Natural killer cell (primary cell): ENCODE results near the gene FADS6. TPM values are rescaled to one million over a fixed set of nuclear protein-coding genes. Genes with fewer than 3 reads are reported as not detected.
A peak's percentile ranks its signal among the peaks of the same experiment; 100 is the strongest.

Experiments
- ATAC-seq, 3 donors: fragments of 150-1000 bp in 2 of 3; fragments of 200-7000 bp in 1 of 3; cut with Tn5 transposase; 1 replicate in 1 of 3; 2 replicates in 2 of 3; pipeline ENCODE4 v1.10.0; 2021; ENCODE audit warnings: mild to moderate bottlenecking in 2 of 3, moderate library complexity in 2 of 3
- DNase-seq, 2 donors: peaks; one replicate each; pipeline versions ENCODE4 v3.0.0 to v3.0.0-alpha.2; 2013 to 2021; ENCODE audit warnings: mixed read lengths in 1 of 2
- H3K27ac ChIP-seq: one replicate; pipeline ENCODE4 v1.5.1; 2013; ENCODE audit warnings: mild to moderate bottlenecking, low read length
- H3K27me3 ChIP-seq: one replicate; pipeline ENCODE4 v1.6.1; 2013; ENCODE audit warnings: low read length; ENCODE audit not compliant: control insufficient read depth, insufficient read depth
- H3K36me3 ChIP-seq: one replicate; pipeline ENCODE4 v1.6.1; 2013; ENCODE audit warnings: low read length; ENCODE audit not compliant: control insufficient read depth, insufficient read depth
- H3K4me1 ChIP-seq: one replicate; pipeline ENCODE4 v1.6.1; 2013; ENCODE audit warnings: low read length; ENCODE audit not compliant: control insufficient read depth, insufficient read depth
- H3K4me3 ChIP-seq: one replicate; pipeline ENCODE4 v1.5.1; 2013; ENCODE audit warnings: low read length
- H3K9me3 ChIP-seq: one replicate; pipeline ENCODE4 v1.6.1; 2013; ENCODE audit warnings: low read length; ENCODE audit not compliant: control insufficient read depth, insufficient read depth
- H3K27ac Mint-ChIP-seq, 2 donors: one replicate each; pipeline ENCODE4 v1.8.0; 2022; ENCODE audit warnings: mild to moderate bottlenecking in 2 of 2, mixed read lengths in 2 of 2, moderate library complexity in 1 of 2
- H3K27me3 Mint-ChIP-seq, 2 donors: one replicate each; pipeline ENCODE4 v1.8.0; 2022; ENCODE audit warnings: low read depth in 2 of 2, mixed read lengths in 2 of 2
- H3K36me3 Mint-ChIP-seq: one replicate; pipeline ENCODE4 v1.8.0; 2022; ENCODE audit warnings: mixed read lengths
- H3K4me1 Mint-ChIP-seq, 2 donors: one replicate each; pipeline ENCODE4 v1.8.0; 2022; ENCODE audit warnings: mixed read lengths in 2 of 2
- H3K4me3 Mint-ChIP-seq: one replicate; pipeline ENCODE4 v1.8.0; 2022; ENCODE audit warnings: mild to moderate bottlenecking, moderate library complexity, mixed read lengths
- H3K9me3 Mint-ChIP-seq, 2 donors: one replicate each; pipeline ENCODE4 v1.8.0; 2022; ENCODE audit warnings: mixed read lengths in 2 of 2
- WGBS: methylation state at CpG from one replicate; pipeline ENCODE4 v1.1.7; 2013; ENCODE audit warnings: missing lambda C conversion rate; ENCODE audit not compliant: insufficient coverage; 5-methylcytosine and 5-hydroxymethylcytosine counted together
- intact Hi-C: fragments of 100-400 bp; cut with micrococcal nuclease; formaldehyde crosslinking; loops from one replicate; pipeline ENCODE4 v1.14.2; 2022
- total RNA-seq, 4 donors: library from RNA; stranded (reverse); fragments of 120-200 nt in 1 of 4; gene quantifications; one replicate each; pipeline versions ENCODE4 v1.2.3 to v1.2.4, GENCODE V29; 2013 to 2022
- TF ChIP-seq, protein P1 (sequence below): fragments of 200-600 bp; IDR thresholded peaks from one replicate; pipeline ENCODE4 v1.8.0; 2022; ENCODE audit warnings: antibody characterized with exemption

Gene FADS6
- total RNA-seq, 3 donors from 2014 or later (not counting 1 experiment from before 2014, with no cell fraction given): not detected

DNA sequence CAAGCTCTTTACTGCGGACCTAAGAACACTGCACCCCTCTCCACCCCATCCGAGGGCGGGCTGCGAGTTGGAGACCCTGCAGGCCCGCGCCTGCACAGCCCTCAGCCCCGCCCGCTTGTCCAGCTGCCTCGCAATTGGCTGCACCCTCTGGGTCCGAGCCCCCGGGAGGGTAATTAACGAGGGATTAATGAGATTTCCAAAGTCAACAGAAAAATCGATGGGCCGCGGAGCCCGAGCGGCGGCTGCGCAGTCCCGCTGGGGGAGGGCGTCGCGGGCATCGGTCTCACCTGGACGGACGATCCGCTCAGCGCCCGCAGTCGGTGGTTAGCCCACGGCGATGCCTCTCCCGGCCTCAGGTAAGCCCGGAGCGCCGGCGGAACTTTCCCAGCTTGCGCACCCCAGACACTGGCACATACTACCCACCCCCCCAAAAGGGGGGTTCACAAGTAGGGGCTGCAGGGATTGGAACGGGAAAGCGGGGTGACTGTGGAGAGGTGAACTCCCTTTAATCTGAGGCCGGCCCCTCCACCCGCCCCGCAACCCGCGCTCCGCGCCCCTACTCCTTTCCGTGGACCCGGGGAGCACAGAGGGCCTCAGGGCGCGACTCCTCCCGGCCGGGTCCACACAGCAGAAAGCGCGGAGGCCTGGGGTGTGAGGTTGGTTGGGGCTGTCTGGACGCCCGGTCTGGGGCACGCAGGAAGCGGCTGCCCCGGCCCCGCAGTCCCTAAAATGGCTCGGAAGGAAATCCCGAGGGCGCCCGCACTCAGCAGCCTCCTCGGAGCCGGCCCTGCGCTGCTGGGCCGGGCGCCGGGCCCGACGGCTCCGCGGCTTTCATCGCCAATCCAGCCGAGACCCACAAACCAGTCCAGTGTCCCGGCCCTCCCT, 42.4 kb upstream of the FADS6 start, which contains the start of gene OTOP3:
OTOP3 (plus strand) TSS at position 314 of the 885 bp plus-strand sequence; CDS start at position 338, 24 bp downstream.
- no peak within 1 kb of the TSS for H3K4me3 Mint-ChIP-seq
- Histone ChIP-seq H3K27me3 (peaks cover 20% of the 10 kb centered on the region), H3K36me3 (no peaks in the 10 kb centered on the region), H3K9me3 (no peaks in the 10 kb centered on the region), H3K27ac (no peak within 1 kb of the TSS), H3K4me3 (no peak within 1 kb of the TSS), H3K4me1 (no peaks in the 10 kb centered on the region)
- H3K9me3 Mint-ChIP-seq: no peaks in the 10 kb centered on the region
- no peak for DNase-seq
- ATAC-seq: peak in 1 of 3 donors; percentile 28
- TF ChIP-seq, protein P1, sequence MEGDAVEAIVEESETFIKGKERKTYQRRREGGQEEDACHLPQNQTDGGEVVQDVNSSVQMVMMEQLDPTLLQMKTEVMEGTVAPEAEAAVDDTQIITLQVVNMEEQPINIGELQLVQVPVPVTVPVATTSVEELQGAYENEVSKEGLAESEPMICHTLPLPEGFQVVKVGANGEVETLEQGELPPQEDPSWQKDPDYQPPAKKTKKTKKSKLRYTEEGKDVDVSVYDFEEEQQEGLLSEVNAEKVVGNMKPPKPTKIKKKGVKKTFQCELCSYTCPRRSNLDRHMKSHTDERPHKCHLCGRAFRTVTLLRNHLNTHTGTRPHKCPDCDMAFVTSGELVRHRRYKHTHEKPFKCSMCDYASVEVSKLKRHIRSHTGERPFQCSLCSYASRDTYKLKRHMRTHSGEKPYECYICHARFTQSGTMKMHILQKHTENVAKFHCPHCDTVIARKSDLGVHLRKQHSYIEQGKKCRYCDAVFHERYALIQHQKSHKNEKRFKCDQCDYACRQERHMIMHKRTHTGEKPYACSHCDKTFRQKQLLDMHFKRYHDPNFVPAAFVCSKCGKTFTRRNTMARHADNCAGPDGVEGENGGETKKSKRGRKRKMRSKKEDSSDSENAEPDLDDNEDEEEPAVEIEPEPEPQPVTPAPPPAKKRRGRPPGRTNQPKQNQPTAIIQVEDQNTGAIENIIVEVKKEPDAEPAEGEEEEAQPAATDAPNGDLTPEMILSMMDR: no peak
- WGBS: 8% methylated on average over 78 of the region's 78 CpGs
- no peaks in the 10 kb centered on the region for H3K36me3 Mint-ChIP-seq
- no peak within 1 kb of the TSS for H3K27ac Mint-ChIP-seq
- intact Hi-C loops: no loop called here
- peaks cover 0 to 6% of the 10 kb centered on the region in 2 donors for H3K4me1 Mint-ChIP-seq
- peaks cover 50 to 63% of the 10 kb centered on the region in 2 donors for H3K27me3 Mint-ChIP-seq

DNA sequence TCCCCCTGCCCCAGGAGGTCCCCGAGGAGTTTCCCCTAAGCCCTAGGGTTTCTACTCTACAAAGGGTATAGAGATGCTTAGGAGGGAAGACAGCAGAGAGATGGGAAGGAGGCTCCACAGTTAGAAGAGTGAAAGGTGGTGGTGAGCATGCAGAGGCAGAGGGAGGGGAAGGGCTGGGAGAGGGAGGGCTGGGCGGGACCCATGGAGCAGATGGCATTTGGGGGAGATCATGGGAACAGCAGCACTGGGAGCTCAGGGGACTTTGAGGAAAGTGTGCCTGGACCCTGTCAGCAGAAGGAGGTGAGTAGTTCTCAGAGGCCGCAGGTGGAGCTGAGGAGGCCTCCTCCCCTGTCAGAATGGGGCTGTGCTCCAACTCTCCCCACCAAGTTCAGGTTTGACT, 41.6 kb upstream of the FADS6 start:
- Histone ChIP-seq H3K4me1 (no peaks in the 10 kb centered on the region), H3K9me3 (no peaks in the 10 kb centered on the region), H3K36me3 (no peaks in the 10 kb centered on the region), H3K4me3 (no peak overlapping the region), H3K27ac (no peak overlapping the region), H3K27me3 (peaks cover 20% of the 10 kb centered on the region)
- Mint-ChIP-seq H3K4me1 (peaks cover 0 to 6% of the 10 kb centered on the region in 2 donors), H3K27me3 (peaks cover 55 to 70% of the 10 kb centered on the region in 2 donors), H3K27ac (no peak overlapping the region), H3K4me3 (no peak overlapping the region), H3K36me3 (no peaks in the 10 kb centered on the region), H3K9me3 (no peaks in the 10 kb centered on the region)
- TF ChIP-seq, protein P1: no peak
- ATAC-seq (no peak), DNase-seq (no peak)
- 80% methylated on average over 2 of the region's 3 CpGs for WGBS
- intact Hi-C loops: no loop called here

DNA sequence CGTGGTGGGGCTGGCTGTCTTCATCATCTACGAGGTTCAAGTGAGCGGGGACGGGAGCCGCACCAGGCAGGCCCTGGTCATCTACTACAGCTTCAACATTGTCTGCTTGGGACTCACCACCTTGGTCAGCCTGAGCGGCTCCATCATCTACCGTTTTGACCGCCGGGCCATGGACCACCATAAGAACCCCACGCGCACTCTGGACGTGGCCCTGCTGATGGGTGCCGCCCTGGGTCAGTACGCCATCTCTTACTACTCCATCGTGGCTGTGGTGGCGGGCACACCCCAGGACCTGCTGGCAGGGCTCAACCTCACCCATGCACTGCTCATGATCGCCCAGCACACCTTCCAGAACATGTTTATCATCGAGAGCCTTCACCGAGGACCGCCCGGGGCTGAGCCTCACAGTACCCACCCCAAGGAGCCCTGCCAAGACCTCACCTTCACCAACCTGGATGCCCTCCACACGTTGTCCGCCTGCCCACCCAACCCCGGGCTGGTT, 37.2 kb upstream of the FADS6 start:
- Mint-ChIP-seq H3K27ac (no peak overlapping the region), H3K27me3 (peaks cover 33 to 71% of the 10 kb centered on the region in 2 donors), H3K9me3 (no peaks in the 10 kb centered on the region), H3K36me3 (no peaks in the 10 kb centered on the region), H3K4me3 (no peak overlapping the region), H3K4me1 (peaks cover 0 to 9% of the 10 kb centered on the region in 2 donors)
- H3K27ac ChIP-seq: no peak overlapping the region
- H3K36me3 ChIP-seq: no peaks in the 10 kb centered on the region
- WGBS: 86% methylated on average over 24 of the region's 24 CpGs
- H3K27me3 ChIP-seq: peaks cover 18% of the 10 kb centered on the region
- ATAC-seq (no peak), DNase-seq (no peak)
- TF ChIP-seq, protein P1: no peak
- H3K4me3 ChIP-seq: no peak overlapping the region
- no peaks in the 10 kb centered on the region for H3K4me1 ChIP-seq
- H3K9me3 ChIP-seq: no peaks in the 10 kb centered on the region
- intact Hi-C loops: no loop called here
